ENCODE results near the gene HOXA6. TPM values are rescaled to one million over a fixed set of nuclear protein-coding genes. Genes with fewer than 3 reads are reported as not detected.

The HOXA6 gene
- total RNA-seq, 1 experiment from 2014 or later: 4.2 TPM

DNA sequence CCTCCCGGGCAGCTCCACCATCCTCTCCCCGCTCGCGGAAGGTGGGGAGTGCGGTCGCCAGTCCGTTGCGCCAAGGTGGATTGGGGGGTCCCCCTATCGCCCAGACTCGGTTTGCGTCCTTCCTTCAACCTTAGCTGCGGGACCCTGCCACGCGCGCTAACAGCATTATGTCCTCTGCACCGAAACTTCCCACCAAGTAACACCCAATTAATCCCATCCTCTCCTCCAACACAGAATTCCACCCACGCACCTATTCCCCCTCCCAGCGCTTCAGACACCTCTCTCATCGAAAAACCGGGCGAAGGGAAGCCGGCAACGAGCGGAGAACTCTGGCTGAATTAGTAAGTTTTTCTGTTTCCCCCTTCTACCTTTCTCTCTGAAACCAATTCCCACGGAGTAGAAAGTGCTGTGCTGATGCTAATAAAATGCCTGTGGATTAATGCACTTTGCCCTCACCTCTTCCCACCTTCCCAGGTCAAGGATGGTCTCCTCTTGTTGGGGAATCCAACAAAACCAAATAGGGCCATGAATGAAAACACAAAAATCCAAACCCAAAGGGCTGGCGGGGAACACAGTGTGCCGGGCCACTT lies 3.9 kb upstream of the HOXA6 start:
- no peak for DNase-seq (ENCODE audit: low read depth)

DNA sequence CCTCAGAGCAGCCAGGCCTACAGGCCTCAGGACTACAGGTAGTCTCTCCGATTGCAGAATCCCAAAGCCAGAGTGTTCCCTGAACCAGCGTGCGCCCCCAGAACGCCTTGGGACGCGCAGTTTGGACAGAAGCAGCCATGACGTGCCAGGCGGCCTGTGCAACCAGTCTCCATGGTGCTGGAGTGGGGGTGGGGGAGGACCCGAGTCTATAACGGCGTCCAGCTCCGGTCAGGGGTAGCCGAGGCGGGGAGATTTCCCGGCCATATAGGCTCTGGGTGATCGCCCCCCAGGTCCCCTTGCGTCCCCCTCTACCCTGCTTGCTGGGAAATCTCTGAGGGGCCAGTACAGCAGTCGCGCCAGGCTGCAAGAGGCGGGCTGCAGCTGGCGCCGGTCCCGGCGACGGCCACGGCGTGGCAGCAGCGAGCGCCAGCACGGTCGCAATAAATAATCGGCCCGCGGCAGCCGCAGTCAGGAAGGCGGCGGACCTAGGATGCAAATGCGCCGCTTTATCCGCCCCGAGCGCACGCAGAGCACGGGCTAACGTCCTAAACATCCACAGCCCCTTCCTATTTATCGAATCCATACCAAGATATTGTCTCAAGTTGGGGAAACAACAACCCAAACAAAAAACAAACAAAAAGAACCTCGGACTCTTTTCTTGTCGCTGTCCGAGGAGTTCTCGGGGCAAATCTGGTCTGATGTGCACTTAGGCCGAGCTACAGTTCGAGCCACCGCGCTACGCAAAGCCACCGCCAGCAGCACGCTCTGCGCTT lies 3.2 kb upstream of the HOXA6 start:
- peak; percentile 96 for DNase-seq (ENCODE audit: low read depth)

DNA sequence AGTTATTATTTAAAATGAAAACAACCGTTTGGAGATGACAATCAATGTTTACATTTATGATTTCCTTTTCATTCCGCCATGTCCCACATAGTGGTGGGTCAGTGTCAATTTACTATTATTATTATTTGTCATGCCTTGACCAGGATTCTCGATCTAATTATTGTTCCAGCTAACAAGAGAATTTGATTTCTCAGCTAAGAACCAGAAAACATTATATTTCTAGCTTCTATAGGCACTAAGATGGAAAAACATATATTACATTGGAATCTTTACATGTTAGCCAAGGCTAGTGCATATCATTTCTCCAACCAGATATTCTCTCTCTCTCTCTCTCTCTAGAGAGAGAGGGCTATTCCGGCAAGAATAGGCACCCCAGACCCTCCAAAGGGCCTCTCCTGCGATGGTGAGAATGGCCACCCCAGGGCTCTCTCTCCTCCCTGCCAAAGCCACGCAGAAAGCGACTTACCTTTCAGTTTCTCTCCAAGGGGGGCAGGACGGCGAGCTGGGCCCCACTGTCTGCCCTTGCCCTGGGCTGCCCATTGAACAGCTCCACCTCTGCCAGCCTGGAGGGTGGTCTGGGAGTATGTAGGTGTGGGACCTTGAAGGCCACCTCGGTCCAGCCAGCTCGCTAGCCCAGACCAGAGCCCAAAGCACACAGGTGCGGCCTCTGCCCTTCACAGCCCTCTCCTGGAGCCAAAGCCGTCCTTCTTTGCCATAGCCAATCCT lies 2.4 kb upstream of the HOXA6 start:
- peak; percentile 57 for DNase-seq (ENCODE audit: low read depth)

DNA sequence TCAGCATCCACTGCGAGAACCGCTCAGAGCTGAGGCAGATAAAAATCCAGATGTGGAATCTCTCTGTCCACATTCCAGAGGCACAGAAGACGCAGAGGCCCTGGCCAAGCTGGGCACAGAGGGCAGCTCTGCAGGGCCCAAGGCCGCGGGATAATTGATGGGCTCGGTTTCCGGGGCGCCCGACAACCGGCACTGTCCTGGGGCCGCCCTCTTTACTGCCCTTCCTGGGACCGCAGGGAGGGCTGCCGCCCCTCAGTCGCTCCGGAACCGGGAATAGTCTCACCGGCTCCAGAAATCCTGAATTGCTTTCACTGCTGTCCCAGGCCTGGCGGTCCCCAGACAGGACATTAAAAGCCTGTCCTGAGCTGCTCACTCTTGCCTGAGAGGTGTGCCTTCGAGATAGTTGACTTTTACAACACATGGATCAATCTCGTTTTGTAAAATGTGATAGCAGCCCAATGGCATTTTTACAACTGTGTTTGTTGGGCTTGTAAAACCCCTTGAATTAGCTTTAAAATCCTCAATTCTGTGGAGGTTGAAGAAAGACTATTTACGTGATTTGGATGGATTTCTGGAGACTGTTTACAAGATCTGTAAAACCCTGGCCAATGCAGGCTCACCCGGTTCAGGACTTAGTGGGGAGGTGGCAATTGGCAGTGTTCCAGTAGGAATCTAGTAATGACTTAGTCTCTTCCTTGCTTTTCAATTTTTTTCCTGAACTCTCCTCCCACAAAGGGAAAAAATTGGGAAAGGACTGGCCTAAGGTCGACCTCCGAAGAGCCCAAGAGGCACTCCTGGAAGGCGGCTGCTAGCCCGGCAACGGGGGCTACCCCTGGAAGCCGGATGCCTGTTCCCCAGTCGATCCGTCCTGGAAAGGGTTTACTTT lies 1.4 kb upstream of the HOXA6 start:
- DNase-seq (ENCODE audit: low read depth): no peak

DNA sequence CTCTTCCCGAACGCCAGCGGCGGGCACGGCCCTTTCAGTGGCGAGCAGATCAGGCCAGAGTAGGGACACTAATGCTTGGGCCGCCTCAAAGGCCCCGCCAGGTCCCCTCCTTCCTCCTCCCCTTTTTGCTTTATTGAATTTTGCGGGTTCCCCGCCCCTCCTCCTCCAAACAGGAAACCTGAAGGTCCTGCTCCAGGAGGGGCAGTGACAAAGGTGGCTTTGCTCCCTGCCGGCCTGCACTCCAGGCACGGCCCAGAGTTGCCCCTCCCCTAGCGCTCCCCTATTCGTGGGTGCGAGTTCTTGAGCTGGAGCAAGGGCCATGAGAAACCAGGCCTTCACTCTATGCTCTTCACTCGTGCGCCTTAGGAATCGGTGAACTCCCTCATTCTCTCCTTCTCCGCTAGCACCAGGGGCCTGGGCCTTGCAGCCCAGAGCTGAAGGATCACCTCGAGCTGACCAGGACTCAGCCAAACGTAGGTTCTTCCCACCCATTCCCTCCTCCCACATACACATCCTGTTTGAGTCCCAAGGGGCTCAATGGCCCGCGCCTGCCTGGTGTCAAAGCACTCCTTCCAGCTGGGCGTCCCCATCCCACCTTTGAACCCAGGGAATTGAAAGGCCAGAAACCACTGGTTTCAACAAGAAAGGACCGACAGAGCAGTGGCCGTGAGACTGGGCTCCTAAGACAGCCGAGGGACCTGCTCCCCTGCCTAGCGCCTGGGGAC lies 619 bp upstream of the HOXA6 start:
- no peak for DNase-seq (ENCODE audit: low read depth)

DNA sequence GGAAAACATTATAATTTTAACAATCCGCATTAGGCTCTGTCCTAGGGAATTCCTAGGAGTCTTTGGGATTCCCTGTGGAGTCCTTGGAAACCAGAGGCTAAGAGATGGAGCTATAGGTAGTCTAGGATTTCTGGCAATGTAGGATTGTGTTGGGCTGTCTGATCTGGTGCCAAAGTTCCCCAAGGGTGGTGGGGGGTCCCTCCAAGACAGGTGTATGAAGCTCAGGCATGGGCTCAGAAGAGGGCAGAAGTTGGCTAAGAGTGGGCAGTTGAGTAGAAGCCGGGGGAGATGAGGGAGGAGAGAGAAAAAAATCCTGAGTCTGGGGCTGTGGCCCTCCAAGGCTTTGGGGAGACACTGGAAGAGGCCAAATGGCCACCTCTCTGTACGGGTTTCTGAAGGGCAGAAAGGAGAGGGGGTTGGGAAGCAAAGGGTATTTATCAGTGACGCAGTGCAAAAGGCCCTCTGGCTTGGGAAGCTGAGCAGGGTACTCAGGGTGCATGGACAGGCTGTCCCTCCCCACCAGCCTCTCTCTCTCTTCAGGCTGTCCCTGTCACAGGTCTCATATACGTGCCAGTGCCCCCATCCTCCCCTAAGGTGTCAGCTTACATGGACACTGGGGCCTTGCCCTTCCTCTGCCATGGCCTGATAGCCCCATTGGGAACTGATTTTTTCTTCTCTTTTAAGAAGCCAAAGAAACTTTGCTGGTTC lies 929 bp downstream of the HOXA6 start:
- DNase-seq (ENCODE audit: low read depth): no peak

DNA sequence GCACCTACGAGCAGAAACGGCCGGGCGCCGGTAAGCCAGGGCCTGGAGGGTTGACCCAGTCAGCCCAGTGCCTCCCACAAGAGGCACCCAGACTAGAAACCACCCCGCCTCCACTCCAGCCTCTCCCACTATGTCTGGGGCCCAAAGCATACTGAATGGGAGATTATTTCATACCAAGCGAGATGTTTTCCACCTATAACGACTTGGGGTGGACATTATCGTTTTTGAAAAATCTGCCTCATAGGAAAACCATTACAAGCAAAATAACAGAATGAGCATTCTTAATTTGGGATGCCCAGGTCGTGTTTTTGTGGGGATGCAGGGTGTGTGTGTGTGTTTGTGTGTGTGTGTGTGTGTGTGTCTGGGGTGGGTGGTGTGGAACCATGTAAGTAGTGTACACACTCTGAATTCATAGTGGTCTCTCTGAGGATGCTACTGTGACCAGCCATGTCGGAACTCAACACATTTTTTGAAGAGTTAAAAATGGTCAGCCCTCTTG lies 1.6 kb downstream of the HOXA6 start:
- no peak for DNase-seq (ENCODE audit: low read depth)

DNA sequence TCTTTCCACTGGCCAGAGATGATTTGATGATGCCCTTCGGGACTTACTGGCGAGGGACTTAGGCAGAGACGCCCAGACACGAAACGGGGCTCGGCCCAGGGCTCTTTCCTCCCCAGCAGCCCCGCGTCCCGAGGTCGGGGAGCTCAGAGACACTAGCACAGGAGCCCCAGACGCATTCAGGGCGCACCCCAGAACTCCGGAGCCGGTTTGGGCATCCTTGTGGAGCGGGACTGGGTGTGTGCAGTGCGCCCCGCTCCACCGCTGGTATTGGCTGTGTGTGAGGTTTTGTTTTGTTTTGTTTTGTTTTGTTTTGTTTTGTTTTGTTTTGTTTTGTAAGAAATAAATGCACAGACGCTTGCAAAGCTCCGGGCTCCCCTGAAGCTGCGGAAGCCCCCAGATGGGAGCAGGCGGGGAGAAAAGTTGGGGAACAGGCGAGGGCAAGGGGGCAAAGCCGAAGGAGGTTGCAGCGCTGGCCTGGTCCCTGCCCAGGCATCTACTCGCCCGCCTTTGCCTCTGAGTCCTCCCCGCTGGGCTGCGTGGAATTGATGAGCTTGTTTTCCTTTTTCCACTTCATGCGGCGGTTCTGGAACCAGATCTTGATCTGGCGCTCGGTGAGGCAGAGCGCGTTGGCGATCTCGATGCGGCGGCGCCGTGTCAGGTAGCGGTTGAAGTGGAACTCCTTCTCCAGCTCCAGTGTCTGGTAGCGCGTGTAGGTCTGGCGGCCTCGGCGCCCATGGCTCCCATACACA lies 2.2 kb downstream of the HOXA6 start:
- DNase-seq (ENCODE audit: low read depth): no peak

DNA sequence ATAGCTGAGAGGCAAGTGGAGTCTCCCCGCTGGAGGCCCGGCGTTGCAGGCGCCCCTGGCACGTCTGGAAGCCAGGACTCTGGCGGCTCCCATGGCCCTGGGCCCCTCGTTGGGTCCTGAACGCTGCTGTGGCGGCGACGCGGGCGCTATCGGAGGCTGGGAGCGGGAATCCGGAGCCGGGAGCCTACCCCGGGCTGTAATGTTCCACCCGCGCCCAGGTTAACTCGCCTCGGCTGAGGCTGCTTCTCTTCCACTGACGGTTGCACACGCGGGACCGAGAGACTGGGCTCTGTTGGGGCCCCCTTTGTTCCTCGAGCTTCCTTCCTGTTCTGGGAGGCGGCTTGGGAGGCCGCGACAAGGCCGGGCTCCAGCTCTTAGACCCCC lies 2.8 kb downstream of the HOXA6 start:
- no peak for DNase-seq (ENCODE audit: low read depth)

DNA sequence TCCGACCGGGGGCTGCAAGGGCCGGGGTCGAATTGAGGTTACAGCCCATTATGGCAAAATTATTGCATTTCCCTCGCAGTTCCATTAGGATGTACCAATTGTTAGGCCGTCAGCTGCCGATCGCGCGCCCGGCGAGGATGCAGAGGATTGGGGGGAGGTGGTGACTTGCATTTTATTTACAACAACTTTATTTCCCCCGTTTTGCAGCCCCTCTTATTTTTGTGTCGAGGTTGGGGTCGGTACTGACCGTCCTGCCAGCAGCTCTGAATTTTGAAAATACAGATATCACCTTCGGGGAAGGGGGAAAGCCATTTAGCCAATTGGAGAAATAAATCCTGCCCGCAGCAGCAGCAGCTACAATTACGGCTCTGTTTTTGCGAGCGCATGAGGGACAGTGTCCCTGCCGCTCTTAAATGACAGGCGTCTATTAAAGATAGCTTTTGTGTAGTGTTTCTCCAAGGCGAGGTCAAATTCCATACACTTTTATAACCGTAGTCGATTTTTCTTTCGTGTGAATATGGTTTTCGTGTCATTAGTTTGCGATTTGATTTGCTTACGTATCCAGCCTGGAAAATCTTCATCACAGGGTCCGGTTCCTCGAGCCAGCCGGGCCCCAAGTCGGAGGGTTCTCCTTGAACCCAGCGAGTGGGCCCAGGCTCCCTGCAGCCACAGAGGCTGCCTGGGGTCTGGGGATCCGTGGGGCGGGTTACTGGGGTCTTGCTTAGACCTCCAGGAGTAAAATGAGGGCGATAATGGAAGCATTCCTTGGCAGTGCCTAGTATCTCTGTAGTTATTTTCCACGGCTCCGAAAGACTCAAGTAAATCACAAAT lies 3.4 kb downstream of the HOXA6 start:
- DNase-seq (ENCODE audit: low read depth): no peak

DNA sequence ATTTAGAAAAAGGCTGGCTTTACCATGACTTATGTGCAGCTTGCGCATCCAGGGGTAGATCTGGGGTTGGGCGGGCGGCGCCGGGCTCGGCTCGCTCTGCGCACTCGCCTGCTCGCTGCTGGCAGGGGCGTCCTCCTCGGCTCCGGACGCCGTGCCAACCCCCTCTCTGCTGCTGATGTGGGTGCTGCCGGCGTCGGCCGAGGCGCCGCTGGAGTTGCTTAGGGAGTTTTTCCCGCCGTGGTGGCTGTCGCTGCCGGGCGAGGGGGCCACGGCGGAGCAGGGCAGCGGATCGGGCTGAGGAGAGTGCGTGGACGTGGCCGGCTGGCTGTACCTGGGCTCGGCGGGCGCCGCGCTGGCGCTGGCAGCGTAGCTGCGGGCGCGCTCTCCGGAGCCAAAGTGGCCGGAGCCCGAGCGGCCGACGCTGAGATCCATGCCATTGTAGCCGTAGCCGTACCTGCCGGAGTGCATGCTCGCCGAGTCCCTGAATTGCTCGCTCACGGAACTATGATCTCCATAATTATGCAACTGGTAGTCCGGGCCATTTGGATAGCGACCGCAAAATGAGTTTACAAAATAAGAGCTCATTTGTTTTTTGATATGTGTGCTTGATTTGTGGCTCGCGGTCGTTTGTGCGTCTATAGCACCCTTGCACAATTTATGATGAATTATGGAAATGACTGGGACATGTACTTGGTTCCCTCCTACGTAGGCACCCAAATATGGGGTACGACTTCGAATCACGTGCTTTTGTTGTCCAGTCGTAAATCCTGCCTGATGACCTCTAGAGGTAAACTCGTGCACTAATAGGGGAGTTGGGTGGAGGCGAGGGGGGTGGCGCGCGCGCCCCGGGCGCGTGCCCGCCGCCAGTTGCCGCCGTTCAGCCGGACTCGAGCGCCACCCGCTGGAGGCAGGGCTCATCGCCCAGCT lies 4.3 kb downstream of the HOXA6 start, which contains the start of gene HOXA5:
TSS of gene HOXA5 (minus strand) at position 659 of the 927 bp plus-strand sequence. CDS start at position 585, 74 bp downstream.
- DNase-seq (ENCODE audit: low read depth): peak; percentile 97

DNA sequence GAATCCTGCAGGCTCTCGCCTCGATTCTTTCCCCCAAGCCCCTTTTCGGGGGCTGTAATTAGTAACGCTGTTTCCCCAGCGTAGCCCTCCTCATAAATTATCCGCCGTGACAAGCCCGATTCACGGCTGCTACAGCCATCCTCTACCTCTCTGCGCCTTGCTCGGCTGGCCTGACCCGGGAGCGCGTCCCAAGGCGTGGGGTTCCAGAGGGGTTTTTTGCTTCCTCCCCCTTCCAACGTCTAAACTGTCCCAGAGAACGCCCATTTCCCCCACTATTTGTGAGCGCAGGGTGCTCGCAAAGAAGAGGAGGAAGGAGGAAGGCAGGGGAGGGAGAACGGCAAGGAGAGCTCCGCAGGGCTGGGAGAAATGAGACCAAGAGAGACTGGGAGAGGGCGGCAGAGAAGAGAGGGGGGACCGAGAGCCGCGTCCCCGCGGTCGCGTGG lies 5.0 kb downstream of the HOXA6 start:
- no peak for DNase-seq (ENCODE audit: low read depth)

DNA sequence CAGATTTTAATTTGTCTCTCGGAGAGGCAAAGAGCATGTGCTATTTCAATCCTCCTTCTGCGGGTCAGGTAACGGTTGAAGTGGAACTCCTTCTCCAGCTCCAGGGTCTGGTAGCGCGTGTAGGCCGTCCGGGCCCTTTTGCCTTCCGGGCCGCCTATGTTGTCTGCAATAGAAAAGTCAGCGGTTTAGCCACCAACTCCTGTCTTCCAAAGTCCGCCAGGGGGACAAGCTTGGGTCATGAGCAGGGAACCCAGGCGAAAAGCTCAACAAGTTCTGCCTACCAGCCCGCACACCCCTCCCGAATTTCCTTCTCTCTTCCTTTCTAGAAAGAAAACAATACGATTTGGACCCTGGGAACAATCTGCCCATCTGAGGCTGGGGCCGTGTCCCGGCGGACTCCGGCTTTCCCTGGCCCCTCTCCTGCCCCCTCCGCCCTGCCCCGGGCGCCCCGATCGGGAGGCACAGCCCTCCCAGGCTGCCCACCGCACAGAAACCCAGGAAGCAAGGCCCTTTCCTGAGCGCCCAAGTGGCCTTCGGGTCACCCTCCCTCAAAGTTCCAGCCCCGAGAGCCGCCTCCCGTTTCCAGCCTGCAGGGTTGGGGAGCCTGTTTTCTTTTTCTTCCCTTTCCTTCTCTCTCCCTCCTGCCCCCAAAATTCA lies 5.5 kb downstream of the HOXA6 start:
- DNase-seq (ENCODE audit: low read depth): peak; percentile 78

DNA sequence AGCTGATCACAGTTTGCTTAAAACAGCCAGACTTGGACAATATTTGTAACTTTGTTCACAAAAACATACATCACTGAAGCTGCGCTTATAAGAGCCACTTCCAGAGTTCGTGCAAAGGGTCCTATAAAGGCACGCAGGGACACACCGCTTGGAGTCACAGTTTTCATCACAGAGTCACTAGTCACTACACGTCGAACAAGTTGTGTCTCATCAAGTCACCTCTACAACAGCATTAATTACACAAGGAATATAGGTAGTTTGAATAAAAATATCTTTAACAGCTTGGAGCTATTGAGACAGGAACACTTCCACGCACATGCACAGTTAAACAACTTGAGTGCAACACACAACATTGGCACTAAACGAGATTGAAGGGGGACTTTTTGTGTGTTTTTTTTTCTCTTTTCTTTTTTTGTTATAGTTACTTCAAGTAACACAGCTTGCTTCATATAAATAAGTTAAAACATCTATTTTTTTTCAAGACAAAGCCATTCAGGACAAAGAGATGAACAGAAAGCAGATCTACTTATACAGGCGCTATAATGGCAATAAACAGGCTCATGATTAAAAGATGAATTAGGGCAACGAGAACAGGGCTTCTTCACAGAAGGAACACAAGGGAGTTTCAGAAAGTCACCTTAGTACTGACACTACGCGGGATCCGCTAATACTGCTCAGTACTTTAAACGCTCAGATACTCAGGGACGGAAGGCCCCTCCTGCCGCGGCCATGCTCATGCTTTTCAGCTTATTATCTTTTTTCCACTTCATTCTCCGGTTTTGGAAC lies 6.2 kb downstream of the HOXA6 start:
- DNase-seq (ENCODE audit: low read depth): no peak

DNA sequence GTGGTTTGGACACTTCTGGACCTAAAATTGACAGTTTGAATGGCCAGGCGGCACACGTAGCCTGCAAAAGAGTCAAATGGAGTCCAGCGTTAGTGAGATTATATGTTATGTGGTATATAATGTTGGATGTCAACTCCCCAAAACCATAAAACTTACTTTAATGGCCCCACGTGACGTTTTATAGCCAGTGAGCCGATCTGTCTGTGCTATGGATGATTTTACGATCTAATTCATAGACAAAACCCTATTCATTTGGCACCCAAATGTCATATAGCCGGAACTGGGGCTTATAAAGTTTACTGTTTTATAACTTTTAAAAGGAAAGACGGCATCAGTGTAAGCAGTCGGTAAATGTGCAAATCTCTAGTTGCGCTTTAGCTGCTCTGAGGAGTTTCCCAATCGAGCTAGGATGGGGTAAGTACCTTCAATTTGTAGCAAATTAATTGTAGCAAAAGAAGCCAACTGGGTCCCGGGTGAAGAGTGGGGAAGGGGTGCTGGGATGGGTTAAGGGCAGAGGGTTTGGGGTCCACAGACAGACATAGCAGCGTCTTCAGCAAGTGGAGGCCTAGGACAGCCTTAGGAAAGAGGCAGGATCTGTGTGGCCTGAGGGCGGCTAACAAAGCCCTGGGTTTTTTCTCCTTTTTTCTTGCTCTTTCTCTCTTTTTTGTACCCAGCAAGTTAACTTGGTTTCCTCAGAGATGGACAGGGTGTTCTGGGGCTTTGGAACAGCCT lies 7.3 kb downstream of the HOXA6 start:
- DNase-seq (ENCODE audit: low read depth): no peak

Measured in Daoy (cell line).